NB4 (cell line): ENCODE results near the gene ZNF500.

Experiments used
- CTCF ChIP-seq: IDR thresholded peaks from one replicate; pipeline ENCODE4 v1.5.1; 2012; ENCODE audit warnings: low read depth, low read length
- POLR2A ChIP-seq: IDR thresholded peaks from 2 replicates; pipeline ENCODE4 v1.6.1; 2011; ENCODE audit warnings: mild to moderate bottlenecking; ENCODE audit not compliant: insufficient read length; ENCODE audit errors: extremely low read depth

DNA sequence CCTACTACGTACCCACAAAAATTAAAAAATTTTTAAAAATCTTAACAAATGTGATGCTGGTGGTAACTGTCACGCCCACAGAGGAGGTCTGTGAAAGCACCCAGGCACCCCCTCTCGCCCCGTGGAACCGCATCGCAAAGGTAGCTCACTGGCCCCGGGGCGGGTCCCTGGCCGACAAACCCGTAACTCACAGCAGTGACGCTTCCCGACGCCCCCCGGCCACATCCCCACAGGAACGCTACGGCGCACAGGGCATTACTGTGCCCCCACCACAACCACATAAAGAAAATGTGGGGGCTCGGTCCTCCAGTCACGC lies 33.3 kb downstream of the ZNF500 start:
- TF ChIP-seq CTCF (no peak), POLR2A (no peak)
